Measurements from ENCODE around the gene SSC5D.
A peak's percentile ranks its signal among the peaks of the same experiment; 100 is the strongest.

Gene SSC5D

GRCh38 chr19:55457683-55458457 lies 30.4 kb upstream of the SSC5D start:
- H3K36me3 ChIP-seq (ENCODE audit: control insufficient read depth, insufficient read depth, low read length): peaks cover 16% of the 10 kb centered on the region
- no peak overlapping the region for H3K9ac ChIP-seq (ENCODE audit: low read depth, low read length)
- no peaks in the 10 kb centered on the region for H3K27me3 ChIP-seq (ENCODE audit: control insufficient read depth, insufficient read depth, low read length)
- H3K4me3 ChIP-seq (ENCODE audit: low read depth, low read length): no peak overlapping the region
- no peaks in the 10 kb centered on the region for H3K9me3 ChIP-seq (ENCODE audit: control insufficient read depth, insufficient read depth, low read length)
- peaks cover 6% of the 10 kb centered on the region for H3K4me1 ChIP-seq (ENCODE audit: control insufficient read depth, insufficient read depth, low read length)

DNA sequence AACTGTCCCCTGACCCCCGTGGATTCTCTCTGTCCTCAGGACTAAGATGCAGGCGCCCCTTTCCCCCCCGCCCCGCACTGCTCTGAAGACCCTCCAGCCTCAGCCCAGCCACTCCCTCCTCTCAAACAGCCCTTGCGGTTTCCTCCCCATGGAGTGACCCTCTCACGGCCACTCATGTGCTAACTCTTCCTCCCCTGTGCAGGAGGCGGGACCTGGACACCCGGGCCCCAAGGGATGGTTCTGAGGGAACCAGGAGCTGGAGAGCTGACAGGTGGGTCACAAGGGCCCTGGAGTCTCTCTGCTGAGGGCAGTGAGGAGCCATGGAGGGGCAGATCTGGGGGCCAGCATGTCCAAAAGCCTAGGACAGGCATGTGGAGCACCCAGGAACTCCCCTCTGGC lies 28.7 kb upstream of the SSC5D start:
- H3K4me1 ChIP-seq (ENCODE audit: control insufficient read depth, insufficient read depth, low read length): peaks cover 10% of the 10 kb centered on the region
- peaks cover 11% of the 10 kb centered on the region for H3K36me3 ChIP-seq (ENCODE audit: control insufficient read depth, insufficient read depth, low read length)
- H3K9ac ChIP-seq (ENCODE audit: low read depth, low read length): no peak overlapping the region
- H3K9me3 ChIP-seq (ENCODE audit: control insufficient read depth, insufficient read depth, low read length): no peaks in the 10 kb centered on the region
- H3K27me3 ChIP-seq (ENCODE audit: control insufficient read depth, insufficient read depth, low read length): no peaks in the 10 kb centered on the region
- no peak overlapping the region for H3K4me3 ChIP-seq (ENCODE audit: low read depth, low read length)

GRCh38 chr19:55459950-55460657 lies 28.1 kb upstream of the SSC5D start:
- Histone ChIP-seq H3K4me3 (ENCODE audit: low read depth, low read length) (peak overlapping the region; percentile 59), H3K9ac (ENCODE audit: low read depth, low read length) (no peak overlapping the region)

DNA sequence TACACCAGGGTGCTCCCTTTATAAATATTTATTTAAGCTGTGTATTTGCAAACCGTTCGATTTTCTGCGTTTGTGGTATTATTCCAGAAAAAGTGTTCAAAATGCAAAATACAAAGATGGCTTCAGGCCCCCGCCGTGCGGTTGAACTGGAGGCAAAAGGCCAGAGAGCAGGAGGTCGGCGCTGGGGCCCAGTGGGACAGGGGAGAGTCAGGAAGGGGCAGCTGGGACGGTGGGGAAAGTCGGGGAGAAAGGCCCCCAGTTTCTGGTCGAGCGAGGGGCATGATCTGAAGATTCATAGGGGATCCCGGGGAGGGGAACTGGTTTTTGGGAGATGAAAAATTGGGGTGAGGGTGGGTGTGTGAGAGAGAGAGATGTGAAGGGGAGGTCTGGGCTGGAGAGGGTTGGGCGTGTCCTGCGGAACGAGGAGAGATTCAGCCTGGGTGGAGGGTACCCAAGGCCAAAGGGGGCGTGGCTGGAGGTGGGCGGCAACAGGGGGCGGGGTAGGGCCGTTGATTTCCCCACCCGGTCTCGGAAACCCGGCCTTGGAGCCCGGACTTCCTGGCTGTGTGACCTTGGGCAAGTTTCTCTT lies 27.5 kb upstream of the SSC5D start:
- H3K4me1 ChIP-seq (ENCODE audit: control insufficient read depth, insufficient read depth, low read length): peaks cover 10% of the 10 kb centered on the region
- H3K27me3 ChIP-seq (ENCODE audit: control insufficient read depth, insufficient read depth, low read length): peaks cover 3% of the 10 kb centered on the region
- no peaks in the 10 kb centered on the region for H3K9me3 ChIP-seq (ENCODE audit: control insufficient read depth, insufficient read depth, low read length)
- peak overlapping the region; percentile 90 for H3K9ac ChIP-seq (ENCODE audit: low read depth, low read length)
- peak overlapping the region; percentile 85 for H3K4me3 ChIP-seq (ENCODE audit: low read depth, low read length)
- peaks cover 9% of the 10 kb centered on the region for H3K36me3 ChIP-seq (ENCODE audit: control insufficient read depth, insufficient read depth, low read length)

More at GRCh38 chr19:55459950-55460657, 28.1 kb upstream of the SSC5D start:
- H3K4me1 ChIP-seq (ENCODE audit: control insufficient read depth, insufficient read depth, low read length): peaks cover 10% of the 10 kb centered on the region
- no peaks in the 10 kb centered on the region for H3K9me3 ChIP-seq (ENCODE audit: control insufficient read depth, insufficient read depth, low read length)
- H3K27me3 ChIP-seq (ENCODE audit: control insufficient read depth, insufficient read depth, low read length): no peaks in the 10 kb centered on the region
- H3K36me3 ChIP-seq (ENCODE audit: control insufficient read depth, insufficient read depth, low read length): peaks cover 10% of the 10 kb centered on the region

DNA sequence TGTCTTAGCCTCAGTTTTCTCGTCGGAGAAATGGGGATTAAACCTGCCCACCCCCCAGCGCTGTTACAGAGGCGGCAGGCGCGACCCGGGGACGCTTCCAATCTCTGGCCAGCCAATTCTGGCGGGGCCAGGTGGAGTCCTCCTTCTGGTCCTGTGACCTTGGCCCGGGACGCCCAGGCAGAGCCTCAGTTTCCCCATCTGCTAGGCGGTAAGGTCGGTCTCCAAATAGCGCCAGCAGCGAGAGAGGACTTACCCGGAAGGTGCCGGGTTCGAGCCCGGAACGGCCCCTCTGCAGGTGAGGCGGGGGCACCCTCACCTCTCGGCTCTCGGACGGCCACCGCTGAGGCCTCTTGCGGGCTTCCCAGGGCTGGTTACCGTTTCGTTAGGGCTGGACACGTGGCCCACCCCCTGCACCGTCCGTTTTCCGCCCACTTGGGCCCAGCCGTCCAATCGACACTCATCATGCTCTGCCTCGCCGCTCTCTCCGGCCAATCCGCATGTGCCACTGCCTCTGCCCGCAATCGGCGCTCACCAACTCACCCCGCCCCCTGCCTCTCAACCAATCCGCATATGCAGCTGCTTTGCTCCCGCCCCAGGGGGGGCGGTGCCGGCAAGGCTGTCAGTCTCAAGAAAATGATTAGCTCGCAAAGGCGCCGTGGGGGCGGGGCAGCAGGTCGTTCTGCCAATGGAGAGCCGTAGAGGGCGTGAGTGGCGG lies 26.8 kb upstream of the SSC5D start, which contains the start of gene ISOC2:
Gene ISOC2 (minus strand): TSS at position 384 of the 715 bp plus-strand sequence. CDS start 5,156 bp downstream, outside the sequence.
- Histone ChIP-seq H3K9me3 (ENCODE audit: control insufficient read depth, insufficient read depth, low read length) (no peaks in the 10 kb centered on the region), H3K36me3 (ENCODE audit: control insufficient read depth, insufficient read depth, low read length) (peaks cover 4% of the 10 kb centered on the region), H3K4me1 (ENCODE audit: control insufficient read depth, insufficient read depth, low read length) (peaks cover 10% of the 10 kb centered on the region), H3K27me3 (ENCODE audit: control insufficient read depth, insufficient read depth, low read length) (peaks cover 3% of the 10 kb centered on the region), H3K9ac (ENCODE audit: low read depth, low read length) (peak within 1 kb of the TSS; percentile 90), H3K4me3 (ENCODE audit: low read depth, low read length) (peak within 1 kb of the TSS; percentile 85)

- no peaks in the 10 kb centered on the region for H3K36me3 ChIP-seq (ENCODE audit: control insufficient read depth, insufficient read depth, low read length)
- H3K9ac ChIP-seq (ENCODE audit: low read depth, low read length): peak overlapping the region; percentile 8
- no peaks in the 10 kb centered on the region for H3K9me3 ChIP-seq (ENCODE audit: control insufficient read depth, insufficient read depth, low read length)
- peaks cover 3% of the 10 kb centered on the region for H3K27me3 ChIP-seq (ENCODE audit: control insufficient read depth, insufficient read depth, low read length)
- H3K4me3 ChIP-seq (ENCODE audit: low read depth, low read length): peak overlapping the region; percentile 62
- H3K4me1 ChIP-seq (ENCODE audit: control insufficient read depth, insufficient read depth, low read length): peaks cover 10% of the 10 kb centered on the region
Observed at GRCh38 chr19:55461974-55462626, 26.1 kb upstream of the SSC5D start.

DNA sequence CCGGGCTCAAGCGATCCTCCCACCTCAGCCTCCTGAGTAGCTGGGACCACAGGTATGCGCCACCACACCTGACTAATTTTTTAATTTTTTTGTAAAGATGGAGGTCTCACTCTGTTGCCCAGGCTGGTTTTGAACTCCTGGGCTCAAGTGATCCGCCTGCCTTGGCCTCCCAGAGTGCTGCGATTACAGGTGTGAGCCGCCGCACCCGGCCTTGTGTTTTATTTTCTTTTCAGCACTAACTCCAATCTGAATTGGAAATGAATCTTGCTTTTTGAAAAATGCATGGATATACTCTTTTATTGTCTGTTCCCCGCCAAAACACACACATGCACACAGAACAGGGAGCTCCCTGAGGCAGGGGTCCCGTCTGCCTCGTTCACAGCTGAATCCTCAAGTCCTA lies 25.5 kb upstream of the SSC5D start:
- no peak overlapping the region for H3K9ac ChIP-seq (ENCODE audit: low read depth, low read length)
- peaks cover 10% of the 10 kb centered on the region for H3K4me1 ChIP-seq (ENCODE audit: control insufficient read depth, insufficient read depth, low read length)
- H3K27me3 ChIP-seq (ENCODE audit: control insufficient read depth, insufficient read depth, low read length): peaks cover 3% of the 10 kb centered on the region
- no peaks in the 10 kb centered on the region for H3K36me3 ChIP-seq (ENCODE audit: control insufficient read depth, insufficient read depth, low read length)
- H3K9me3 ChIP-seq (ENCODE audit: control insufficient read depth, insufficient read depth, low read length): no peaks in the 10 kb centered on the region
- no peak overlapping the region for H3K4me3 ChIP-seq (ENCODE audit: low read depth, low read length)

GRCh38 chr19:55463583-55464031 lies 24.6 kb upstream of the SSC5D start:
- no peaks in the 10 kb centered on the region for H3K36me3 ChIP-seq (ENCODE audit: control insufficient read depth, insufficient read depth, low read length)
- peaks cover 10% of the 10 kb centered on the region for H3K4me1 ChIP-seq (ENCODE audit: control insufficient read depth, insufficient read depth, low read length)
- H3K9ac ChIP-seq (ENCODE audit: low read depth, low read length): peak overlapping the region; percentile 12
- H3K4me3 ChIP-seq (ENCODE audit: low read depth, low read length): peak overlapping the region; percentile 44
- peaks cover 3% of the 10 kb centered on the region for H3K27me3 ChIP-seq (ENCODE audit: control insufficient read depth, insufficient read depth, low read length)
- H3K9me3 ChIP-seq (ENCODE audit: control insufficient read depth, insufficient read depth, low read length): no peaks in the 10 kb centered on the region

- Histone ChIP-seq H3K4me1 (ENCODE audit: control insufficient read depth, insufficient read depth, low read length) (peaks cover 10% of the 10 kb centered on the region), H3K36me3 (ENCODE audit: control insufficient read depth, insufficient read depth, low read length) (no peaks in the 10 kb centered on the region), H3K4me3 (ENCODE audit: low read depth, low read length) (peak overlapping the region; percentile 44), H3K9me3 (ENCODE audit: control insufficient read depth, insufficient read depth, low read length) (no peaks in the 10 kb centered on the region), H3K27me3 (ENCODE audit: control insufficient read depth, insufficient read depth, low read length) (peaks cover 3% of the 10 kb centered on the region), H3K9ac (ENCODE audit: low read depth, low read length) (peak overlapping the region; percentile 12)
Observed at GRCh38 chr19:55464039-55464661, 24.1 kb upstream of the SSC5D start.

GRCh38 chr19:55464662-55465054 lies 23.6 kb upstream of the SSC5D start, which contains the start of gene C19orf85:
TSS of gene C19orf85 (minus strand) at chr19:55464751. CDS start at chr19:55464554, 197 bp downstream.
- no peaks in the 10 kb centered on the region for H3K9me3 ChIP-seq (ENCODE audit: control insufficient read depth, insufficient read depth, low read length)
- peaks cover 9% of the 10 kb centered on the region for H3K4me1 ChIP-seq (ENCODE audit: control insufficient read depth, insufficient read depth, low read length)
- H3K27me3 ChIP-seq (ENCODE audit: control insufficient read depth, insufficient read depth, low read length): peaks cover 3% of the 10 kb centered on the region
- H3K4me3 ChIP-seq (ENCODE audit: low read depth, low read length): peak within 1 kb of the TSS; percentile 44
- H3K36me3 ChIP-seq (ENCODE audit: control insufficient read depth, insufficient read depth, low read length): no peaks in the 10 kb centered on the region
- peak within 1 kb of the TSS; percentile 12 for H3K9ac ChIP-seq (ENCODE audit: low read depth, low read length)
